GM15510 (cell line): ENCODE measurements around the gene TMEM214.

Experiments used
- POLR2A ChIP-seq: IDR thresholded peaks from 3 replicates; pipeline ENCODE4 v1.6.1; 2011; ENCODE audit warnings: borderline replicate concordance; ENCODE audit not compliant: insufficient read length; ENCODE audit errors: extremely low read depth

Gene TMEM214

DNA sequence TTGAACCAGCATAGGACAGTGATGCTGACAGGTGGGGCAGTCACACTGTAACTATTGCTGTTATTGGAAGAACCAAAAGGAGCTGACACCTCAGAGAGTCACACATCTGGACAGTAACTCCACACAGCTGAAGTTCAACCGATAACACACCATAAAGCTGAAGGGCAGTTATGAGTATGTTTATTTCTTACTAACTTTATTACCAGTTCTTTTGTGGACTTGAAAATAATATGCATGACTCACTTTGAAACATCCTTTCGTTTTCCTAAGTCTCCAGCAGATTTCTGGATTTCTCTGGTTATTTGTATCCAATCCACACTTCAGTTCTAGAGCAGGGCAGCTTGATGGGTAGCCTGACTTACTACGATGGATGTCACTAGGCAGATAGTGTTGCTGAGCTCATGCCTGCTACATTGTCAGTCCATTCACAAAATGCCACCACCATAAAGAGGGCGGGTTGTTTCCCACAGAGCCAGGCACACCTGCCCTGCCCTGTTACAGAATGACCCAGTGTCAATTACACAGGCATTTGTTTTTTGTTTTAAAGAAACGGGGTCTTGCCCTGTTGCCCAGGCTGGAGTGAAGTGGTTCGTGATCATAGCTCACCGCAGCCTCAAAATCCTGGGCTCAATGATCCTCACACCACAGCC lies 10.3 kb downstream of the TMEM214 start:
- no peak for TF ChIP-seq POLR2A

DNA sequence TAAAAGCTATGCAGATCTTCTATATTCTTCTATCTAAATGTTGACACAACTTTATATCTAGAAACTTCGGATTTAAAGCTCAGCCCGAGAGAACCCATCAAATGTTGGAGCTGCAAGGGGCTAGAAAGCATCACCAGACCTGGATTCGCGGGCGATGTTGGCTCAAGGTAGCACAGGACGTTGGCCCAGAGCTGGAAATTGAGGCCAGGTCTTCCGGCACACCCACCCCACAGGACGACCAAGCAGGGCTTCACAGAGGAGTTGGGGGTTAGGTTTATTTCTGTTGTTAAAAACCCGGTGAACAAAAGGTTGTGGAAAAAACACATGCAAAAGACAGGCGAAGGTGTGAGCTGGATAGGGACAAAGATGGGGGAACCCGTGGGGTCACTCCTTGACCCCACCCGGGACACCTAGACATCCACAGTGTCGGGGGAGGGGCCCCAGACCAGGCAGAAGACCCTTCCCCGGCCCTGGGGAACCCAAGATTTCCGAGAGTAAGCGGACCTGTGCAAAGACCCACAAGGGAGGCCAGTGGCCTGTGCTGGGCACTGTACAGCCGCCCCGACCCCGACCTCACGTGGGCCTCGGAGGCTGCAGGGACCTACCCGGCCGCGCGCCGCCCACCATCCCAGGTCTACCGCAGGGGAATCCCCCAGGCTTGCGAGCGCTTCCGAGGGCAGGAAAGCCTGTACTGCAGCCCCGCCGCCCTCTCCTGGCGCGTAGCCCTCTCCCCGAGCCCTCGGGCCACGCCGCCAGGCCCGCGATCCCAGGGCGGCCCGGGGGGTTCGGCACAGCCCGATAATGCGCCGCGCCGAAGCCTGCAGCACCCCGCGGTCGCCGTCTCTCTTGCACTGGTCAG lies 16.9 kb downstream of the TMEM214 start:
- peak; percentile 29 for TF ChIP-seq POLR2A

DNA sequence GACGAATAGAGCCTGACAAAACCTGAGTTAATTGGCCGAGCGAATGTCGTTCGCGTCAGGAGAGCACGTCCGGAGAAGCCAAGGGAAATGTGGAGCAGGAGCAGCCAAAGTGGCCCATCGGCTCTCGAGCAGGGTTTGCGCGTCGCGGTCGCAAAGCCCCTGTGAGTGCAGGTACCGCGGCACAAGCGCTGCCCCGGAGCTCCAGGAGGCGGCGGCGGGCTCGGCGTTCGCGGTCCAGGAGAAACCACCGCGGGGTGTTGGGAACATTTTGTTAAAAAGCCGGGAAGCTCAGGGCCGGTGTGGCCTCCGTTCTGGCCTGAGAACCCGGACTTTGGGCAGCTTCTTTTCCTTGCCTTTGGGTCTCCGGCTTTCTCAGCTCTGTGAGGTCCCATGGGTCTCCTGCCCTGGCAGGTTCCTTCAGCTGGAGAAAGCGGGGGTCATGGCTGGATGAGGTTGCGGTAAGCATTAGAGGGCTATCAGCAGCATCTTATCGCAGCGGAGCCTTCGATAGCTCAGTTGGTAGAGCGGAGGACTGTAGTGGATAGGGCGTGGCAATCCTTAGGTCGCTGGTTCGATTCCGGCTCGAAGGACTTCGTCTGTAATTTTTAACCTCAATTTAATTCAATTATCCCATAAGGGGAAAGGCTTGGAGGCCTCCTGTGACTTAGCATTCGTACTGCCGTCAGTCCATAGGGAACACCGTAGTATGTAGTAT lies 17.7 kb downstream of the TMEM214 start:
- TF ChIP-seq POLR2A: peak; percentile 63

DNA sequence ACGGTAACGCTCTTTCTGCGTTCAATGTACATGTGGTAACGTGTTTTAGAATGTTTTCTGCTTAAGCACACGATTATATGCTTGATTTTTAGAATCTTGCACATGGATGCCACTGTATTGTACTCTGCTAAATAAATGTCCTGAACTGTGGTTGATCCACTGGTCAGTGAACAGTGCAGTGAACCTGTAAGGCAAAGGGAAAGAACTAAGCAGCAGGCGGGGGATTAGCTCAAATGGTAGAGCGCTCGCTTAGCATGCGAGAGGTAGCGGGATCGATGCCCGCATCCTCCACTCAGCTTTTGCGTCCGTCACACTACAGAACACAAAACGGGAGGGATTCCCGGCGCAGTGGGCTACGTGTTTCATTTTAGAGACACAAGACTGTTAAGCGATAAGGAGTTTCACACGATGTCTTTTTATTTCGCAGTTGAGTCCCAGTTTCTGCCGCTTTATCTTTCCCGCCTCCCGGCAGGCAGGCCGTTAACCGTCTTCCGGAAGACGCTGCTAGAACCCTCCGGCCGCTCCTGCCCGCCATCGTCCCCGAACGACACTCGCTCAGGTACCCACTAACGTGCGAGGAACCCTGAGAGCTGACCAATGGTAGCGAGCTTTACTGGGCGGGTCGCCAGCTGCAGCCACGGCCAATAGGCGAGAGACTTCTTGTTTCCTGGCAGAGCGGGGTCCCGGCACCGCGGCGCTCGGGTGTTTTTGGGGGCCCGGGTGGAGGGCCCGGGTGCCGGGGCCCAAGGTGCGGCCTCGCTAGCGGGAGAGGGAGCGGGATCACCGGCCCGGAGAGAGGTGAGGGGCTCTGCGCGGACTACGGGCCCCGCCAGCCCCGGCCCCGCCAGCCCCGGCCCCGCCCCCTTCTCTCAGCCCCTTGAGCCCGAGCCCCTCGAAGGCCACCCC lies 18.5 kb downstream of the TMEM214 start, which contains the start of gene AGBL5:
Gene AGBL5, plus strand, starts transcription at position 673 of the 906 bp plus-strand sequence. CDS start 1,291 bp downstream, outside the sequence.
- TF ChIP-seq POLR2A: peak; percentile 75

DNA sequence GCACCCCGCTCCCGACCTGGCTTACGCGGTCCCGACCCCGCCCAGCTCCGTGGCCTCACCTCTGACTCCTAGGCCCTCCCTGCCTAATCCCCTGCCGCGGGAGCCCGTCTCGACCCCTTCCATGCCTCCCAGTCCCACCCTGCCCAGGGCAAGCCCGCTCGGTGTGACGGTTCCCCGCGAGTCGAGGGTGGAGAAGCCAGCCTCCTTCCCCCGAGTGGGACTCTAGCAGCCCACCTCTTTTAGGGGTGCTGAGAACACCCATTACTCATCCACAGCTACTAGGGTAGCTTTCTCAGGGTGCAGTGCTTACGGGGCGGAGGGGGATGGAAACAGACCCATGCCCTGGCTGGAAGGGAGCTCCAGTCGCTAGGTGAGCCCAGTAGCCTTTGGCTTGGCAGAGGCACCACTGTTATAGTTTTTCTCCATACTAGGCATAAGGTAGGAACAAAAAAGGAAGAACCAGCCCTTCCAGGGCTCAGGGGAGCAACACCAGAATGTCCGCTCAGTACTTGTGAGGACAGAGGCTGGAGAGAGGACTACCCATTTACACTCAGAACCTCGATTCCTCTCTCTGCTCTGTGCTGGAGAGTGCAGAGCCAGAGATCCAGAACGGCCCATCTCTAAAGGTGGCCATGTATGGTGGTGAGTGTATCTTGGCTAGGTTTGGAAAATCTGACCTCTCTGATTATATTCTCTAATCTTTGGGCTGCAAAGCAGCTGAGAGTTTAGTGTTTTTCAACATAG lies 19.3 kb downstream of the TMEM214 start:
- no peak for TF ChIP-seq POLR2A

DNA sequence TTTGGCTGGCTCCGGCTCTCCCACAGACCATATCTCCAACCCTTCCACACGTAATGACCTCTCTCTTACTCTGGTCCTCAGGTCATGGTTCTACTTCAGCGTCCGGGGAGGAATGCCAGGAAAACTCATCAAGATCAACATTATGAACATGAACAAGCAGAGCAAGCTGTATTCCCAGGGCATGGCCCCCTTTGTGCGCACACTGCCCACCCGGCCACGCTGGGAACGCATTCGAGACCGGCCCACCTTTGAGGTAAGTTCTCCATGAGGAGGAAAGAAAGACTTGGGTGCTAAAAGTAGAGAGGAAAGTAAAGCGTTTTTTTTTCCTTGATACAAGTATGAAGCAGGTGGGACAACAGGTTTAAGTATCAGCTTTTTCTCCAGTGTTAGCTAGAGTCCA lies 20.6 kb downstream of the TMEM214 start:
- TF ChIP-seq POLR2A: no peak

DNA sequence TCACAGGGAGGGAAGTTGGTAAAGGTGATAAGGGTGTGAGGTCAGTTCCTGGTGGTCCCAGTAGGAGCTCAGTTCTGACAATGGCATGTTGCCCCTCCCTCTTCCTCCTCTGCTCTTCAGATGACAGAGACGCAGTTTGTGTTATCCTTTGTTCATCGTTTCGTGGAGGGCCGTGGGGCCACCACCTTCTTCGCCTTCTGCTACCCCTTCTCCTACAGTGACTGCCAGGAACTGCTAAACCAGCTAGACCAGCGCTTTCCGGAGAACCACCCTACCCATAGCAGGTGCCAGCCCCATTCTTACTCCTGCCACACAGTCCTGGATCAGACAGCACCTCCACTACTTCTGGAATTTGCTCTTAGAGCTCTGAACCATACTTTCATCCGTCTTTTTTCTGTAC lies 21.0 kb downstream of the TMEM214 start:
- no peak for TF ChIP-seq POLR2A

DNA sequence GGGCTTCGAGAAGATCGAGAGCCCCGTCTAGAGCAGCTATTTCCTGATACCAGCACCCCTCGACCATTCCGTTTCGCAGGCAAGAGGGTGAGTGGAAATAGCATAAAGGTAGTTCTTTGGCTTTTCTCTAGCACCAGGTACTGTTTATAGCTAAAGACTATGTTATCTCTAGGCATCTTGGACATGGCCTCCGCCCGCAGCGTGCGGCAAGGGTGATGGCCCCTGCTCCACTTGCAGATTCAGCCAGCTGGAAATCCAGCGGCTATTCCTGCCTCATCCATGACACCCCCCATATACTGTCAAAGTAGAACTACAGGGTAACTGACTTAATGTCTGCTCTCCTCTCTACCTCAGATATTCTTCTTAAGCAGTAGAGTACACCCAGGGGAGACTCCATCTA lies 22.0 kb downstream of the TMEM214 start:
- TF ChIP-seq POLR2A: no peak

DNA sequence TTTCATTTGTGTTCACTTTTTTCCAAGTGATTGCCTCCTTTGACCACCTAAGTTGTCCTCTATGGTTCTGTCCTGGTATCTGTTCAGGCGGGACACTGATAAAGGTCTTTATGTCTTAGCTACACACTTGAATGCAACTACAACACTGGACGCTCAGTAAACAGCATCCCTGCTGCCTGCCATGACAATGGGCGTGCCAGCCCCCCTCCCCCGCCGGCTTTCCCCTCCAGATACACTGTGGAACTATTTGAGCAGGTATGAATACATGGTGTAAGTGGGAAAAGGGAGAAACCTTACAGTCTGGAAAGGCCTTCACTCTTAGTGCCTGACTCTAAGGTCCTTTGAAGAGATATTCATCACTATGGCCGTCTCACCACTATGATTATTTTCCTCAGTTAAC lies 24.4 kb downstream of the TMEM214 start:
- no peak for TF ChIP-seq POLR2A

DNA sequence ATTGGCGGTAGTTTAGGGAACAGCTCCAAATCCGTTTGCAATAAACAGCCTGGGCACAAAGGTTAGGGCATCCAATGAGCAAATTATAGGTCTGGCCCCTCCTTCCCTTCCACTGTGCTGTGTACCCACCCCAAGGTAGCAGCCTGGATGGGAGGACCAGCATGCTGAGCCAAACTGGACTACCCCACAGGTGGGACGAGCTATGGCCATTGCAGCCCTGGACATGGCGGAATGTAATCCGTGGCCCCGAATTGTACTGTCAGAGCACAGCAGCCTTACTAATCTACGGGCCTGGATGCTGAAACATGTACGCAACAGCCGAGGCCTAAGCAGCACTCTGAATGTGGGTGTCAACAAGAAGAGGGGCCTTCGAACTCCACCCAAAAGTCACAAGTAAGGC lies 25.4 kb downstream of the TMEM214 start:
- no peak for TF ChIP-seq POLR2A

DNA sequence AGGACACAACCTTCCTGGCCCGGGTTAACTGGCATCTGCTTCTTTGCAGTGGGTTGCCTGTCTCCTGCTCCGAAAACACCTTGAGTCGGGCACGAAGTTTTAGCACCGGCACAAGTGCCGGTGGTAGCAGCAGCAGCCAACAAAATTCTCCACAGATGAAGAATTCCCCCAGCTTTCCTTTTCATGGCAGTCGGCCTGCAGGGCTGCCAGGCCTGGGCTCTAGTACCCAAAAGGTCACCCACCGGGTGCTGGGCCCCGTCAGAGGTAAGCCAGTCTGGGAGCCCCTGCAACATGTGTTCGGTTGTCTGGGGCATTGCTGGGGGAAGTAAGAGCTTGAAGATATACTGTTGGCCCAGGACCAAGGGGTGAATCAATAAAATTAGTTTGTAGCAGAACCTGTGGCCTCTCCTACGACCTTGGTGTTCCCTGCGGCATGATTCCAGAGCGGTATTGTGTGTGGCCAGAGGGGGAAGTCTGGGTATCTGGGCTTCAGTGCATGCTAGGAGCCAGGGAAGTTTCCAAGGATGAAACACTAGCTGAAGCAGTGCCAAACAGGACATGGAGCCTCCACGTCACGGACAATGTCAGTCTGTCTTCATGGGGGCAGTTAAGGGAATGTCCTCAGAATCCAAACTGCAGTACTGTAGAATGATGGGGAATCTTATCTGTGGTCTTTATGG lies 26.5 kb downstream of the TMEM214 start:
- no peak for TF ChIP-seq POLR2A

DNA sequence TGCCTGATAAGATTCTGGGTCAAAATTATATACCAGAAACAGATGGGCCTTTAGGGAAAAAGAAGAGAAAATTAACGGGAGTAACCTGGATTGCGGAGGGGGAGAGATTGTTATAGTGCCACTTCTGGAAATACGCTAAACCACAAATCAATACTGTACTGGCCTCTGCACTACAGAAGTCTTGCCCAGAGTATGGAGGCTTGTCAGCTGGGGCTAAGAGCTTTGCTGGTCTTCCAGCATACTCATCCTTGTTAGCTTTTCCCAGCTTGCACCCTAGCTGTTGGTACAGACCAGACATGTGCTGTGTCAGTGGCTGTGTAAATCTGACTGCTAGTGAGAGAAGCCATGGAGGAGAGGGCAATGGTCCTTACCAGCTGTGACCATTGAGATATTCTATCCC lies 27.6 kb downstream of the TMEM214 start:
- no peak for TF ChIP-seq POLR2A

DNA sequence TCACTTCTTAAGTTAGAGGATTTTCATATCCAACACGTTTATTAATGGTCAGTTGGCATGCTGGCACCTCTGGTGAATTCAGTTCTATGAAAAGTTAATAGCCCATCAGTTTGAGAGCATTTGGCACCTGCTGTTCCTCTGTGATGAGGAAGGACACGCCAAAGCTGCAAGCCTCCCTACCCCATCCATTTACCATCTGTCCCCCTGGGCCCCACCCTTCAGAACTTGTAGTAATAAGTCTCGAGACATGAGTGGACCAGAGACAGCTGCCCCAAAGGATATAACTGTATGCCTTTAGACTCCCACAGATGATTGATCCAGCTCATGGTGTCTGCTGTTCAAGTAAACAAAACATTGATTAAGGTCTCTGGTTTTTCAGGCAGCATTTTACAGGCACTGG lies 32.4 kb downstream of the TMEM214 start:
- no peak for TF ChIP-seq POLR2A

DNA sequence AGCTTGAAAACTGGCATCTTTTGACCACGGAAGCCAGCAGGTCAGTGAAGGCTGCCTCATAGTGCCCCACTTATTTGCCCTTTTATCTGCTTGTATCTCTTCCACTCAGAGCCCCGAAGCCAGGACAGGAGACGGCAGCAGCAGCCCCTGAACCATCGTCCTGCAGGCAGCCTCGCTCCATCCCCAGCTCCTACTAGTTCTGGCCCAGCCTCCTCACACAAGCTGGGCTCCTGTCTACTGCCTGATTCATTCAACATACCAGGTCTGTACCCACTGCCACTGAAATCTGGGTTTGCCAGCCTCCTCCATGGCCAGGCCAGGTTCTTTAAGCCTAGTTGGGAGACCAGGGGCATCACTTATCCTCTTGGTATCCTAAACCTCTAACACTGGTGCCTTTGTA lies 34.6 kb downstream of the TMEM214 start:
- TF ChIP-seq POLR2A: no peak

DNA sequence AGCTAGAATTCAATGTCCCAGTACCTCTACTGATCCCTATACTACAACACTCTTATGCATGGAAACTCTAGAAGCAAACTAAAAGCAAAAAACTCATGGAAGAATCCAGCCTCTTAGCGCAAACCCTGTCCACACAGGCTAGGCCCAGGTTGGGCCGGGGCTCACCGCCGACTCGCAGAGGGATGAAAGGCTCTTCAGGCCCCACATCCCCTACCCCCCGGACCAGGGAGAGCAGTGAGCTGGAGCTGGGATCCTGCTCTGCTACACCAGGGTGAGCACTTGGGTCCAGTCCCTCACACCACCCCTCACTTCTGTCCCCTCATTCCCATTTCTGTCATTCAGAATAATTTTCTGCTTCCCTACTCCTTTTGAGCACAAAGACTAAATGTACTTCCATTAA lies 36.7 kb downstream of the TMEM214 start:
- no peak for TF ChIP-seq POLR2A
